ENCODE measurements around the gene CCDC192. TPM values are rescaled to one million over a fixed set of nuclear protein-coding genes. Genes with fewer than 3 reads are reported as not detected.
"Not testable (repeated sequence)": the region's sequence is repeated elsewhere in the genome, so short reads cannot be mapped to it uniquely, and the experiment has no call there.

The CCDC192 gene
- total RNA-seq, 1 donor from 2014 or later = 2.1 TPM

- no peak overlapping the region for H3K27ac Mint-ChIP-seq
- no peak for DNase-seq (ENCODE audit: low spot score in 2 of 2, unreplicated experiment in 2 of 2)
- no peak for TF ChIP-seq CTCF (IDR thresholded peaks at IDR 0.05; ENCODE audit: unreplicated experiment)
- no peaks in the 10 kb centered on the region for H3K9me3 Mint-ChIP-seq
- H3K4me1 Mint-ChIP-seq = peaks cover 5% of the 10 kb centered on the region
- H3K4me3 Mint-ChIP-seq = no peak overlapping the region
- H3K36me3 Mint-ChIP-seq = no peaks in the 10 kb centered on the region
- H3K27me3 Mint-ChIP-seq (ENCODE audit: low read depth) = no peaks in the 10 kb centered on the region
Observed at GRCh38 chr5:127700237-127700766, 2.9 kb upstream of the CCDC192 start.

- H3K9me3 Mint-ChIP-seq = no peaks in the 10 kb centered on the region
- H3K27me3 Mint-ChIP-seq (ENCODE audit: low read depth) = no peaks in the 10 kb centered on the region
- peaks cover 5% of the 10 kb centered on the region for H3K4me1 Mint-ChIP-seq
- TF ChIP-seq CTCF (IDR thresholded peaks at IDR 0.05; ENCODE audit: unreplicated experiment) = no peak
- H3K27ac Mint-ChIP-seq = no peak overlapping the region
- H3K36me3 Mint-ChIP-seq = no peaks in the 10 kb centered on the region
- DNase-seq (ENCODE audit: low spot score in 2 of 2, unreplicated experiment in 2 of 2) = no peak
- H3K4me3 Mint-ChIP-seq = no peak overlapping the region
Observed at GRCh38 chr5:127702434-127702833, 757 bp upstream of the CCDC192 start.

DNA sequence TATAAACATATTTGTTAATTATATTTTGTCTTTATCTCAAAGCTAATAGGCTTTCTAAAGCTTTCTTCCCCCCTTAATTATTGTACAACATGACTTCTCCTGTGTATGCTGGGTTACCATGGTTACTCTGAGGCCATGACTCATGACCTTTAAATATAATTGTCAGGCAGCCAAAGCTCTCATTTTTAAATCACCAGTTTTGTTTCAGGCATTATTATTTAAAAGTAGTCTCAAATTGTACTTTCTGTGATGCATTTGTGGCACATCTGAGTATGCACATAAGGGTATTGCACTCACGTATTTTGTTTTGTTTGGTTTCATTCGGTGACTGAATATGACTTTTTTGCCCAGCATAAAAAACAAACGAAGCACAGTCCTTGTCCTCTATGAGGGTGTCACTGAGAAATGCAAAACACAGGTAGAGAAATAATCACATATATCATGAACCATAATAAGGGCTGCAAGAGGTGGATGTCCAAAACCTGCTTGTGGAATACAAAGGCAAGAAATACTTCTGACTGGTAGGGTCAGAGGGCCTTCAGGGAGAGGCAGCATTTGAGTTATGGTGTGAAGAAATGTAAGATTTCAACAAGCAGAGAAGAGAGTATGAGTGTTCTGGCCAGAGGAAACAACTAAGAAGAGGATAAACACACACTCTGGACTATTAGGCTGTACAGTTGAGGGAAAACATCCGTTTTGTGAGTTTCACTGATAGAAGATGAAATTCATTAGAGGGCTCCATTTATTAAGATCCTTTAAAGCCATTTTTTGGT, 2.1 kb downstream of the CCDC192 start:
- no peaks in the 10 kb centered on the region for H3K27me3 Mint-ChIP-seq (ENCODE audit: low read depth)
- H3K36me3 Mint-ChIP-seq = no peaks in the 10 kb centered on the region
- H3K4me1 Mint-ChIP-seq = peaks cover 5% of the 10 kb centered on the region
- H3K27ac Mint-ChIP-seq = no peak overlapping the region
- H3K4me3 Mint-ChIP-seq = no peak overlapping the region
- TF ChIP-seq CTCF (IDR thresholded peaks at IDR 0.05; ENCODE audit: unreplicated experiment) = no peak
- H3K9me3 Mint-ChIP-seq = no peaks in the 10 kb centered on the region
- DNase-seq (ENCODE audit: low spot score in 2 of 2, unreplicated experiment in 2 of 2) = no peak

- no peak overlapping the region for H3K4me3 Mint-ChIP-seq
- H3K9me3 Mint-ChIP-seq = no peaks in the 10 kb centered on the region
- no peaks in the 10 kb centered on the region for H3K27me3 Mint-ChIP-seq (ENCODE audit: low read depth)
- no peak for DNase-seq (ENCODE audit: low spot score in 2 of 2, unreplicated experiment in 2 of 2)
- H3K36me3 Mint-ChIP-seq = no peaks in the 10 kb centered on the region
- H3K4me1 Mint-ChIP-seq = peaks cover 2% of the 10 kb centered on the region
- TF ChIP-seq CTCF (IDR thresholded peaks at IDR 0.05; ENCODE audit: unreplicated experiment) = no peak
- no peak overlapping the region for H3K27ac Mint-ChIP-seq
Observed at GRCh38 chr5:127706691-127707090, 3.5 kb downstream of the CCDC192 start.

- no peak for DNase-seq (ENCODE audit: low spot score in 2 of 2, unreplicated experiment in 2 of 2)
- Mint-ChIP-seq H3K9me3 (no peaks in the 10 kb centered on the region), H3K27ac (no peak overlapping the region), H3K27me3 (ENCODE audit: low read depth) (no peaks in the 10 kb centered on the region), H3K36me3 (no peaks in the 10 kb centered on the region), H3K4me1 (peaks cover 2% of the 10 kb centered on the region), H3K4me3 (no peak overlapping the region)
- TF ChIP-seq CTCF (IDR thresholded peaks at IDR 0.05; ENCODE audit: unreplicated experiment) = no peak
Observed at GRCh38 chr5:127707209-127707608, 4.0 kb downstream of the CCDC192 start.

GRCh38 chr5:127713083-127713482, 9.9 kb downstream of the CCDC192 start:
- peaks cover 20% of the 10 kb centered on the region for H3K9me3 Mint-ChIP-seq
- not testable (repeated sequence) for H3K27ac Mint-ChIP-seq; H3K27me3 Mint-ChIP-seq (ENCODE audit: low read depth); H3K4me1 Mint-ChIP-seq; H3K4me3 Mint-ChIP-seq; DNase-seq (ENCODE audit: low spot score in 2 of 2, unreplicated experiment in 2 of 2); H3K36me3 Mint-ChIP-seq

All from mesothelial cell of epicardium (in vitro differentiated cells).